GM12865 (cell line): ENCODE data around the gene HS6ST3.

Source experiments
- DNase-seq: peaks from one replicate; pipeline ENCODE4 v3.0.0; 2010; ENCODE audit warnings: low read depth
- H3K4me3 ChIP-seq: 2 replicates; pipeline ENCODE4 v1.5.1; 2011; ENCODE audit warnings: mild to moderate bottlenecking, low read depth, low read length, control low read depth
- CTCF ChIP-seq: IDR thresholded peaks from 2 replicates; pipeline ENCODE4 v1.5.1; 2011; ENCODE audit warnings: low read length, control low read depth, low read depth, inconsistent platforms; ENCODE audit not compliant: insufficient read depth; ENCODE audit errors: missing control alignments

Gene HS6ST3

GRCh38 chr13:96681766-96682165 is 591.9 kb downstream of the HS6ST3 start:
- H3K4me3 ChIP-seq, result no peak overlapping the region
- no peak for DNase-seq
- no peak for TF ChIP-seq CTCF

GRCh38 chr13:96684469-96684868 is 594.6 kb downstream of the HS6ST3 start:
- TF ChIP-seq CTCF, result no peak
- H3K4me3 ChIP-seq, result no peak overlapping the region
- no peak for DNase-seq

GRCh38 chr13:96684907-96685306 is 595.0 kb downstream of the HS6ST3 start:
- H3K4me3 ChIP-seq, result no peak overlapping the region
- no peak for TF ChIP-seq CTCF
- DNase-seq, result no peak

- no peak for TF ChIP-seq CTCF
- no peak overlapping the region for H3K4me3 ChIP-seq
- no peak for DNase-seq
These were observed 596.4 kb downstream of the HS6ST3 start for GRCh38 chr13:96686286-96686685.

- no peak for DNase-seq
- no peak overlapping the region for H3K4me3 ChIP-seq
- no peak for TF ChIP-seq CTCF
These were observed 597.3 kb downstream of the HS6ST3 start for GRCh38 chr13:96687191-96687590.

GRCh38 chr13:96690998-96691397 is 601.1 kb downstream of the HS6ST3 start:
- no peak for TF ChIP-seq CTCF
- H3K4me3 ChIP-seq, result no peak overlapping the region
- DNase-seq, result no peak

- no peak for DNase-seq
- no peak overlapping the region for H3K4me3 ChIP-seq
- no peak for TF ChIP-seq CTCF
These were observed 606.5 kb downstream of the HS6ST3 start for GRCh38 chr13:96696389-96696900.
